Measurements from ENCODE around the gene TEKT5.

DNA sequence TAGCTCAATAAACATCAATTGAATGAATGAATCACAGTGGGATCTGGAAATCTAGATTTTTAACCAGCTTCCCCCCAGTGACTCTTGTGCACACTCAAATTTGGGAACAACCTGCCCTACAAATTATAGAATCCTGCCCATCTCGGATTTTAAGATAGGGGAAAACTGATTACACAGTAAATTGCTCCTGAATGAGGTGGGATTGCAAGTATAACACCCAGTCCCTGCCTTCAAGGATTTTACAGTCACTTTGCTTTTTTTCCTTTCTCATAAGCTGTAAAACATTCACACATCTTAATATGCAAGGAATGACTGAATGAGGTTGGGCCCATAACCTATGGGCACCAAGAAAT lies 48.5 kb downstream of the TEKT5 start:
- TF ChIP-seq, protein P1, sequence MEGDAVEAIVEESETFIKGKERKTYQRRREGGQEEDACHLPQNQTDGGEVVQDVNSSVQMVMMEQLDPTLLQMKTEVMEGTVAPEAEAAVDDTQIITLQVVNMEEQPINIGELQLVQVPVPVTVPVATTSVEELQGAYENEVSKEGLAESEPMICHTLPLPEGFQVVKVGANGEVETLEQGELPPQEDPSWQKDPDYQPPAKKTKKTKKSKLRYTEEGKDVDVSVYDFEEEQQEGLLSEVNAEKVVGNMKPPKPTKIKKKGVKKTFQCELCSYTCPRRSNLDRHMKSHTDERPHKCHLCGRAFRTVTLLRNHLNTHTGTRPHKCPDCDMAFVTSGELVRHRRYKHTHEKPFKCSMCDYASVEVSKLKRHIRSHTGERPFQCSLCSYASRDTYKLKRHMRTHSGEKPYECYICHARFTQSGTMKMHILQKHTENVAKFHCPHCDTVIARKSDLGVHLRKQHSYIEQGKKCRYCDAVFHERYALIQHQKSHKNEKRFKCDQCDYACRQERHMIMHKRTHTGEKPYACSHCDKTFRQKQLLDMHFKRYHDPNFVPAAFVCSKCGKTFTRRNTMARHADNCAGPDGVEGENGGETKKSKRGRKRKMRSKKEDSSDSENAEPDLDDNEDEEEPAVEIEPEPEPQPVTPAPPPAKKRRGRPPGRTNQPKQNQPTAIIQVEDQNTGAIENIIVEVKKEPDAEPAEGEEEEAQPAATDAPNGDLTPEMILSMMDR (IDR thresholded peaks at IDR 0.05), result no peak
- no peak for TF ChIP-seq POLR2A (IDR thresholded peaks at IDR 0.05)

Measured in breast epithelium (tissue), 3 donors.